Measurements from ENCODE around the gene BCL11B. TPM values are rescaled to one million over a fixed set of nuclear protein-coding genes. Genes with fewer than 3 reads are reported as not detected.

Gene BCL11B
- total and polyA plus RNA-seq, 4 donors, result 0.20 to 2.3 (median 0.66) TPM

DNA sequence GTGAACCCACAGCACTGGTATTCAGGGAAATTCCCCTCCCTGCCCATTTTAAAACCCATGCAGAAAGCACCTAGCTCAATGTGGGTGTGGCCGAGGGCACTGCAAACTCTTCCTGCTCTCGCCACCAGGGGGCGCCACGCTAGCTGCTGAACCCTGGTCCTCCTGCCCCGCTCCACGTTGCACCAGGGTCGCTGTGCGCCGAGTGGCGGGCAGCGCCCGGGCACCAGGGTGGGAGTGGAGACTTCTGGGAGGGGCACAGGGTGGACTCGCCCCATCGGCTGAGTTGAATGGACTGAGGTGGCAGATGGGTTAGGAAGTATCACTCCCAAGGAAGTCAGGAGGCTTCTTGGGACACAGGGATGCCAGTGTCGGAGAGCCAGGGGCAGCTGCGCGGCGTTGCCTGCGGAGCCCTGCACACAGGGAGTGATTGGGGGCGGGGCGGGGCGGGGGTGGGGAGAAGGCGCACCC is 48.1 kb upstream of the BCL11B start:
- peak; percentile 14 to 37 (median 19) for DNase-seq
- no peak overlapping the region for H3K9ac ChIP-seq (ENCODE audit: insufficient read depth in 1 of 2, low read length in 2 of 2)
- ATAC-seq (ENCODE audit: insufficient read depth, low FRiP score), result no peak
- peaks cover 0 to 2% (median 0%) of the 10 kb centered on the region in 5 donors for H3K4me1 ChIP-seq (ENCODE audit: control insufficient read depth in 5 of 5, insufficient read depth in 5 of 5, low read length in 5 of 5)
- no peak overlapping the region for H3K27ac ChIP-seq (ENCODE audit: low read depth in 1 of 2, low read length in 1 of 2)
- 16 to 23% methylated on average over 22 to 23 of the region's 23 CpGs for WGBS, 2 donors
- TF ChIP-seq, protein P1, sequence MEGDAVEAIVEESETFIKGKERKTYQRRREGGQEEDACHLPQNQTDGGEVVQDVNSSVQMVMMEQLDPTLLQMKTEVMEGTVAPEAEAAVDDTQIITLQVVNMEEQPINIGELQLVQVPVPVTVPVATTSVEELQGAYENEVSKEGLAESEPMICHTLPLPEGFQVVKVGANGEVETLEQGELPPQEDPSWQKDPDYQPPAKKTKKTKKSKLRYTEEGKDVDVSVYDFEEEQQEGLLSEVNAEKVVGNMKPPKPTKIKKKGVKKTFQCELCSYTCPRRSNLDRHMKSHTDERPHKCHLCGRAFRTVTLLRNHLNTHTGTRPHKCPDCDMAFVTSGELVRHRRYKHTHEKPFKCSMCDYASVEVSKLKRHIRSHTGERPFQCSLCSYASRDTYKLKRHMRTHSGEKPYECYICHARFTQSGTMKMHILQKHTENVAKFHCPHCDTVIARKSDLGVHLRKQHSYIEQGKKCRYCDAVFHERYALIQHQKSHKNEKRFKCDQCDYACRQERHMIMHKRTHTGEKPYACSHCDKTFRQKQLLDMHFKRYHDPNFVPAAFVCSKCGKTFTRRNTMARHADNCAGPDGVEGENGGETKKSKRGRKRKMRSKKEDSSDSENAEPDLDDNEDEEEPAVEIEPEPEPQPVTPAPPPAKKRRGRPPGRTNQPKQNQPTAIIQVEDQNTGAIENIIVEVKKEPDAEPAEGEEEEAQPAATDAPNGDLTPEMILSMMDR (IDR thresholded peaks at IDR 0.05; ENCODE audit: control extremely low read depth, extremely low read depth), result peak; percentile 39
- no peaks in the 10 kb centered on the region for H3K36me3 ChIP-seq (ENCODE audit: control insufficient read depth in 4 of 4, insufficient read depth in 4 of 4, low read length in 4 of 4)
- H3K4me3 ChIP-seq, result no peak overlapping the region
- peaks cover 0 to 4% (median 0%) of the 10 kb centered on the region in 4 donors for H3K9me3 ChIP-seq (ENCODE audit: control insufficient read depth in 4 of 4, insufficient read depth in 3 of 4, low read length in 3 of 4)
- peaks cover 0 to 5% (median 0%) of the 10 kb centered on the region in 3 donors for H3K27me3 ChIP-seq (ENCODE audit: control insufficient read depth in 3 of 3, insufficient read depth in 3 of 3, low read length in 2 of 3)

DNA sequence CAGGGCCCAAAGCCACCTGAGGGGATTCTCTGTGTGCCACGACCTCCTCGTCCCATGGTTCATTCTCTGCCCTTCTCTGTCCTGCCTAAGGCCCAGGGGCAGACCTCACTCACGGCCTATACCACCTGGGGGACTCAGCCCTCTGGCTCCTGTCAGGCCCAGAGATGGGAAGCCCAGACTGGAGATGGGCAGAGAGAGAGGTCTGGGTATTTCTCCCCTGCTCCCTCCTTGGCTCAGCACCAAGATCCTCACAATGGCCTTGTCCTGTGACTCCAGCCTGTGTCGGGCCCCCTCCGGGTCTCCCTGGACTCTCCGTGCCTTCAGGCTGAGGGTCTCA is 46.9 kb upstream of the BCL11B start:
- Histone ChIP-seq H3K9me3 (ENCODE audit: control insufficient read depth in 4 of 4, insufficient read depth in 3 of 4, low read length in 3 of 4) (peaks cover 0 to 4% (median 0%) of the 10 kb centered on the region in 4 donors), H3K4me3 (no peak overlapping the region), H3K27ac (ENCODE audit: low read depth in 1 of 2, low read length in 1 of 2) (no peak overlapping the region), H3K36me3 (ENCODE audit: control insufficient read depth in 4 of 4, insufficient read depth in 4 of 4, low read length in 4 of 4) (no peaks in the 10 kb centered on the region), H3K27me3 (ENCODE audit: control insufficient read depth in 3 of 3, insufficient read depth in 3 of 3, low read length in 2 of 3) (peaks cover 0 to 5% (median 0%) of the 10 kb centered on the region in 3 donors), H3K4me1 (ENCODE audit: control insufficient read depth in 5 of 5, insufficient read depth in 5 of 5, low read length in 5 of 5) (peaks cover 0 to 2% (median 0%) of the 10 kb centered on the region in 5 donors), H3K9ac (ENCODE audit: insufficient read depth in 1 of 2, low read length in 2 of 2) (no peak overlapping the region)
- TF ChIP-seq, protein P1 (IDR thresholded peaks at IDR 0.05; ENCODE audit: control extremely low read depth, extremely low read depth), result no peak
- DNase-seq (no peak), ATAC-seq (ENCODE audit: insufficient read depth, low FRiP score) (no peak)
- 79 to 85% methylated on average over 6 of the region's 6 CpGs for WGBS, 2 donors

DNA sequence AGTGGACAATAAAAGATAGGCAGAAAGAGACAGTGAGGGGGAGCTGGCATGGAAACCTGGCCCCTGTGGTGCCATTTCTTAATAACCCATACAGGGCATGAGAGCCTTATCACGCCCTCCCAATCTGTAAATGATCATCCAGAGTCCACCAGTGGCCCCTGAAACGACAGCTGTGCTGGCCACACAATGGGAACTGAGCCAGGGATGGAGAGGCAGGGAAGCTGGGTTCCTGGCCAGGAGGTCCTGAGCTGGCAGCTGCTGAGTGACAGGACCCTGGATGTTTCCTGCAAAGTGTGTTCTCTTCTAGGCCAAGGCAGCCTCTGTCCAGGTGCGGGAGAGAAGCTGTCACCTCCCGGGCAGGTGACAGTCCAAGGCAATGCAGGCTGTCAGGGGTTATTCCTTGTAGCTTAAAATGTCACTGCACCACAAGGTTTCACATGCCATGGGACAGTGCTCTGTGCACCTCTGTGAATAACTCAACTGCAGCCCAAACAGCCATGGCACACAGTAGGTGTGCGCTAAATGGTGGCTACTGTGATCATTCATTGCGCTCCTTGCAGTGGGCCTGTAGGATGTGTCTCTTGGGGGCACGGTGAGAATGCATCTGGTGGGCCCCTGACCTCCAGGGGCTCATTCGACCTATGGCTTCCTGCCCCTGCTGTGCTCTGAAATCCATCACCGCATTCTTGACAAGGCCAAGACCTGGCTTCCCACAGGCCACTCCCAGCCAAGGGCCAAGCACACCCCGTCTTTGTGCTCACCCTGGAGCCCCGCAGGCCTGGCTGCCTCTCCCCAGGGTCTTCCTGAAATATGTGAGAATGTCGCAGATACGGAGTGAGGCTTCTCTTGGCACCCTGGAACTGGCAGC is 46.3 kb upstream of the BCL11B start:
- TF ChIP-seq, protein P1 (IDR thresholded peaks at IDR 0.05; ENCODE audit: control extremely low read depth, extremely low read depth), result no peak
- Histone ChIP-seq H3K36me3 (ENCODE audit: control insufficient read depth in 4 of 4, insufficient read depth in 4 of 4, low read length in 4 of 4) (no peaks in the 10 kb centered on the region), H3K9ac (ENCODE audit: insufficient read depth in 1 of 2, low read length in 2 of 2) (no peak overlapping the region), H3K27ac (ENCODE audit: low read depth in 1 of 2, low read length in 1 of 2) (no peak overlapping the region), H3K27me3 (ENCODE audit: control insufficient read depth in 3 of 3, insufficient read depth in 3 of 3, low read length in 2 of 3) (peaks cover 0 to 5% (median 0%) of the 10 kb centered on the region in 3 donors), H3K4me3 (no peak overlapping the region), H3K9me3 (ENCODE audit: control insufficient read depth in 4 of 4, insufficient read depth in 3 of 4, low read length in 3 of 4) (peaks cover 0 to 4% (median 0%) of the 10 kb centered on the region in 4 donors), H3K4me1 (ENCODE audit: control insufficient read depth in 5 of 5, insufficient read depth in 5 of 5, low read length in 5 of 5) (peaks cover 0 to 2% (median 0%) of the 10 kb centered on the region in 5 donors)
- WGBS, 2 donors, result 67 to 76% methylated on average over 13 of the region's 13 CpGs
- ATAC-seq (ENCODE audit: insufficient read depth, low FRiP score) (no peak), DNase-seq (no peak)

Data from lung (tissue), 12 donors.